HEK293 (cell line): ENCODE data around the gene GPS1.
A peak's percentile ranks its signal among the peaks of the same experiment; 100 is the strongest.

ENCODE experiments used
- CTCF ChIP-seq: fragments of 450-650 bp; formaldehyde crosslinking; IDR thresholded peaks from 2 replicates; pipeline ENCODE4 v1.5.1; 2016; ENCODE audit warnings: missing biosample characterization, missing genetic modification characterization
- SETDB1 ChIP-seq: IDR thresholded peaks from one replicate; pipeline ENCODE4 v1.6.1; 2017; ENCODE audit warnings: mild to moderate bottlenecking, low read length, moderate library complexity, mixed read lengths; ENCODE audit not compliant: insufficient read length
- TSHZ1 ChIP-seq: fragments of 450-650 bp; formaldehyde crosslinking; IDR thresholded peaks from 2 replicates; pipeline ENCODE4 v1.5.1; 2016; ENCODE audit warnings: missing biosample characterization, missing genetic modification characterization, borderline replicate concordance
- ZBTB7A ChIP-seq: fragments of 450-650 bp; formaldehyde crosslinking; IDR thresholded peaks from 2 replicates; pipeline ENCODE4 v1.5.1; 2016; ENCODE audit warnings: low read depth, missing biosample characterization, missing genetic modification characterization
- ZNF155 ChIP-seq: fragments of 450-650 bp; formaldehyde crosslinking; IDR thresholded peaks from 2 replicates; pipeline ENCODE4 v1.5.1; 2016; ENCODE audit warnings: missing biosample characterization, missing genetic modification characterization
- ZNF16 ChIP-seq: fragments of 450-650 bp; formaldehyde crosslinking; IDR thresholded peaks from 2 replicates; pipeline ENCODE4 v1.5.1; 2016; ENCODE audit warnings: low read depth, missing biosample characterization, missing genetic modification characterization
- ZNF501 ChIP-seq: fragments of 450-650 bp; formaldehyde crosslinking; IDR thresholded peaks from 2 replicates; pipeline ENCODE4 v1.5.1; 2016; ENCODE audit warnings: missing biosample characterization, missing genetic modification characterization
- ZNF747 ChIP-seq: fragments of 450-650 bp; formaldehyde crosslinking; IDR thresholded peaks from 2 replicates; pipeline ENCODE4 v1.5.1; 2016; ENCODE audit warnings: missing biosample characterization, missing genetic modification characterization
- ZNF76 ChIP-seq: fragments of 450-650 bp; formaldehyde crosslinking; IDR thresholded peaks from 2 replicates; pipeline ENCODE4; 2016; ENCODE audit warnings: low read depth, missing biosample characterization, missing genetic modification characterization, borderline replicate concordance
- ZNF792 ChIP-seq: fragments of 450-650 bp; formaldehyde crosslinking; IDR thresholded peaks from 2 replicates; pipeline ENCODE4 v1.5.1; 2016; ENCODE audit warnings: missing biosample characterization, missing genetic modification characterization
- ZNF830 ChIP-seq: fragments of 450-650 bp; IDR thresholded peaks from 2 replicates; pipeline ENCODE4 v1.5.0; 2018; ENCODE audit warnings: missing biosample characterization, missing genetic modification characterization, low read depth, mild to moderate bottlenecking, moderate library complexity

- TF ChIP-seq ZBTB7A (tag by site-specific recombination), result peak; percentile 87; the same call in 1 of the 2 replicates
- TF ChIP-seq TSHZ1 (tag by site-specific recombination), result no peak
- TF ChIP-seq ZNF747 (tag by site-specific recombination), result no peak
- no peak for TF ChIP-seq ZNF501 (tag by site-specific recombination)
- no peak for TF ChIP-seq ZNF792 (tag by site-specific recombination)
- no peak for TF ChIP-seq ZNF16 (tag by site-specific recombination)
- TF ChIP-seq CTCF (tag by site-specific recombination), result peak; percentile 29; the same call in 1 of the 2 replicates
- no peak for TF ChIP-seq ZNF155 (tag by site-specific recombination)
- TF ChIP-seq ZNF76 (tag by site-specific recombination), result no peak
- no peak for TF ChIP-seq SETDB1
- TF ChIP-seq ZNF830 (tag by site-specific recombination), result no peak
These were observed 19.6 kb upstream of the GPS1 start for GRCh38 chr17:82031885-82032627.
